ENCODE measurements around the gene NAV1.

Gene NAV1

DNA sequence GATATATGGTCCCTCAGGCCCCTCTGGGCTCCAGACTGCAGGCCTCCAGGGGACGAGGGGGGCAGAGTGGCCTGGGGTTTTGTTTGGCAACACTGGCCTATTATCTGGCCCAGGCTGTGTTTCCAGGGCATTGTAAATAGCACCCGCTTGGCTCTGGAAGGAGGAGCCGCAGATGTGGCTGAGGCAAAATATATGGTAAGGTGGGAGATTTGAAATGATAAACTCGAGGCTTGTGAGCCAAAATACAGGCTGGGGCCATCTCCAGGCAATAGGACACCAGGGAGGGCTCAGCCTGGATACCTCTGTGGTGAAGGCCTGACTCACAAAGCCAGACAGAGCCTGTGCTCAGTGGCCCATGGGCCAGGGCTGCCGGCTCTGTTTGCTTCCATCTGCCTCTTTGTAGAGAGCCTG is 14.0 kb downstream of the NAV1 start:
- H3K4me3 ChIP-seq (ENCODE audit: low read depth, low read length) = no peak overlapping the region
- no peaks in the 10 kb centered on the region for H3K9me3 ChIP-seq (ENCODE audit: control insufficient read depth, insufficient read depth, low read depth, low read length)
- no peak overlapping the region for H3K27ac ChIP-seq (ENCODE audit: low read depth, low read length)
- H3K9ac ChIP-seq (ENCODE audit: low read length) = no peak overlapping the region
- H3K4me1 ChIP-seq (ENCODE audit: control insufficient read depth, insufficient read depth, low read length) = no peaks in the 10 kb centered on the region; the same call in 1 of the 2 replicates
- no peaks in the 10 kb centered on the region for H3K27me3 ChIP-seq (ENCODE audit: control insufficient read depth, insufficient read depth, low read length)
- no peaks in the 10 kb centered on the region for H3K36me3 ChIP-seq (ENCODE audit: control insufficient read depth, insufficient read depth, low read length)

DNA sequence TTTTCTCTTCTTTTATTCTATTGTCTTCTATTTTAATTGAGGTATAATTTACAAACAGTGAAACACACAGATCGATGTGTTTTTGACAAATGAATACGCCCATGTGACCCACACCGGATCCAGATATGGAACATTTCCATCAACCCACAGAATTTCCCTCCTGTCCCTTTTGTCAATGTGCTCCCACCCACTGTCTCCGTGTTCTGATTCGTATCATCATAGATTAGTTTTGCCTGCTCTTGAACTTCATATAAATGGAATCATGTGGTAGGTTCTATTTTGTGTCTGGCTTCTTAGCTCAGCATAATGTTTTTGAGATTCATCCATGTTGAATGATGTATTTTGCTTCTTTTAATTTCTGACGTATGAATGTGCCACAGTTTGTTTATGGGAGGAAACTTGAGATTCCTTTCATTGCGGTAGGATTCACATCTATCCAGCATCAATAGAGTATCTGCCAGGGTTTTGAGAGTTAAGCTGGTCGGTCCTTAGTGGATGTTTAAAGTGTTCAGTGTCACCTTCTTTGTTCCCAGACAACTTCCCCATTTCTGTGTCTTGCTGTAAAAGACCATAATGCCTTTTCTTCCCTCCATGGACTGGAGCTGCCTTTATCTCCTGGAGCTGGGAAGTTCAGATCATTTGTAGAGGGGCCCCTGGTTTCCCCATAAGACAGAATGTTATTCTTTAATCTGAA is 14.7 kb downstream of the NAV1 start:
- Histone ChIP-seq H3K27me3 (ENCODE audit: control insufficient read depth, insufficient read depth, low read length) (no peaks in the 10 kb centered on the region), H3K36me3 (ENCODE audit: control insufficient read depth, insufficient read depth, low read length) (no peaks in the 10 kb centered on the region), H3K9ac (ENCODE audit: low read length) (no peak overlapping the region), H3K4me3 (ENCODE audit: low read depth, low read length) (no peak overlapping the region), H3K9me3 (ENCODE audit: control insufficient read depth, insufficient read depth, low read depth, low read length) (no peaks in the 10 kb centered on the region), H3K27ac (ENCODE audit: low read depth, low read length) (no peak overlapping the region), H3K4me1 (ENCODE audit: control insufficient read depth, insufficient read depth, low read length) (no peaks in the 10 kb centered on the region; the same call in 1 of the 2 replicates)

DNA sequence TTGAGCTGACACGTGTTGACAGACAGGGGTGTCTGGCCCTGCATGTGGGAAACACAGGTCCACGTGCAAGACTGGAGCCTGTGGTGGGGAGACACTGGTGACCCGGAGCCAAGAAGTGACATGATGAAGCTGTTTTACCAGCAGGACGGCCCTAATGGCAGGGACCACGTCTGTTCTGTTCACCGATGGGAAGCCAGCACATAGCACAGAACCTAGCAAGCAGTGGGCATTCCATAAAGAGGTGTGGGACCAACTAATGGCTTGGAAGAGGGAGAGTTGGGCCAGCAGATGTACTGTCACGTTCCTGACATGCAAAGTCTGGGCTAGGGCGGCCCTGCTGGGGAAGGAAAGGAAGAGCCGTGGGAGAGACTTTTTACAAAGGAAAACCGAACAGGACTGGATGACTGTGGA is 15.3 kb downstream of the NAV1 start:
- Histone ChIP-seq H3K9me3 (ENCODE audit: control insufficient read depth, insufficient read depth, low read depth, low read length) (no peaks in the 10 kb centered on the region), H3K4me1 (ENCODE audit: control insufficient read depth, insufficient read depth, low read length) (no peaks in the 10 kb centered on the region; the same call in 1 of the 2 replicates), H3K27me3 (ENCODE audit: control insufficient read depth, insufficient read depth, low read length) (no peaks in the 10 kb centered on the region), H3K27ac (ENCODE audit: low read depth, low read length) (no peak overlapping the region), H3K36me3 (ENCODE audit: control insufficient read depth, insufficient read depth, low read length) (no peaks in the 10 kb centered on the region), H3K9ac (ENCODE audit: low read length) (no peak overlapping the region), H3K4me3 (ENCODE audit: low read depth, low read length) (no peak overlapping the region)

DNA sequence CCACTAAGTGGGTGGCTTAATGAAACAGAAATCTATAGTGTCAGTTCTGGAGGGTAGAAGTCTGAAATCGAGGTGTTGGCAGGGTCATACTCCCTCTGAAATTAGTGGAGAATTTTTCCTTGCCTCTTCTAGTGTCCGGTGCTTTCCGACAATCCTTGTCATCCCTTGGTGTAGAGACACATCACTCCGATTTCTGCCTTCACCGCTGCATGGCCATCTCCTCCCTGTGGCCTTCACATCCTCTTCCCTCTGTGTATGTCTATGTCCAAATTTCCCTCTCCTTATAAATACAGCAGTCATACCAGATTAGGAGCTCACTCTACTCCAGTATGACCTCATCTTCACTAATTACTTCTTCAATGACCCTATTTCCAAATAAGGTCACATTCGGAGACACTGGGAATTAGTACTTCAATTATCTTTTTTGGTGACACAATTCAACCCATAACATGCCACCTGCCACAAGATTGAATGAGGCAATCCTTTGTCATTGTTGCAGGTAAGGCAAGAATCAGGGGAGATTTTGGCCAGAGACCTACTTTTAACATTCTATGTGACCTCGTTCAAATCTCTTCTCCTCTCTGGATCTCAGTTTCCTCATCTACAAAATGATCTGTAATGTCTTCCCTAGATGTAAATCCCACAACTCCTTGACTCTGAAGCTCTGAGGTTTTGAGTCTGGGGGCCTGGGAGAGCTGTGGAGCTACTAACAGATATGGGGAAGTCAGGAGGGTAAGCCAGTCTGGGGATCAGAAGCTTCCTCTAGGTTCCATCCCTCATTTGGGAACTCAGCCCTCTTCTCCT is 16.1 kb downstream of the NAV1 start:
- no peaks in the 10 kb centered on the region for H3K9me3 ChIP-seq (ENCODE audit: control insufficient read depth, insufficient read depth, low read depth, low read length)
- no peak overlapping the region for H3K9ac ChIP-seq (ENCODE audit: low read length)
- peaks cover 4% of the 10 kb centered on the region; the same call in 1 of the 2 replicates for H3K4me1 ChIP-seq (ENCODE audit: control insufficient read depth, insufficient read depth, low read length)
- no peak overlapping the region for H3K4me3 ChIP-seq (ENCODE audit: low read depth, low read length)
- no peaks in the 10 kb centered on the region for H3K36me3 ChIP-seq (ENCODE audit: control insufficient read depth, insufficient read depth, low read length)
- H3K27me3 ChIP-seq (ENCODE audit: control insufficient read depth, insufficient read depth, low read length) = no peaks in the 10 kb centered on the region
- no peak overlapping the region for H3K27ac ChIP-seq (ENCODE audit: low read depth, low read length)

DNA sequence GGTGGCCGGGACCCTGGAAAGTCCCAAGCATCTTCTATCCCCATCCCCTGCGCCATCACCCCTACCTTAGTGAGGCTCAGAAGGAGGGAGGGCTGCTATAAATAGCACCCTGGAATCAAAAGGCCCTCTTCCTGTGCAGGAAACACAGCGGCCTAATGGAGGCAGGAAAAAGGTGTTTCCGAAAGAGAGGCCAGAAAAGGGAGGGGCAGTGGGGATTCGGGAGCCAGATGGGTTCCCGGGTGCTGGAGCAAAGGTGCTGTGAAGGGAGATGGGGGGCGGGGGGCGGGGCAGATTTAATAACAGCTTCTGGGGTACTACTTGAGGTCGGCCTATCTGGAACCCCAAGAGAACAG is 16.6 kb downstream of the NAV1 start:
- Histone ChIP-seq H3K9ac (ENCODE audit: low read length) (no peak overlapping the region), H3K27me3 (ENCODE audit: control insufficient read depth, insufficient read depth, low read length) (no peaks in the 10 kb centered on the region), H3K4me1 (ENCODE audit: control insufficient read depth, insufficient read depth, low read length) (peaks cover 4% of the 10 kb centered on the region; the same call in 1 of the 2 replicates), H3K27ac (ENCODE audit: low read depth, low read length) (no peak overlapping the region), H3K4me3 (ENCODE audit: low read depth, low read length) (no peak overlapping the region), H3K36me3 (ENCODE audit: control insufficient read depth, insufficient read depth, low read length) (no peaks in the 10 kb centered on the region), H3K9me3 (ENCODE audit: control insufficient read depth, insufficient read depth, low read depth, low read length) (no peaks in the 10 kb centered on the region)

DNA sequence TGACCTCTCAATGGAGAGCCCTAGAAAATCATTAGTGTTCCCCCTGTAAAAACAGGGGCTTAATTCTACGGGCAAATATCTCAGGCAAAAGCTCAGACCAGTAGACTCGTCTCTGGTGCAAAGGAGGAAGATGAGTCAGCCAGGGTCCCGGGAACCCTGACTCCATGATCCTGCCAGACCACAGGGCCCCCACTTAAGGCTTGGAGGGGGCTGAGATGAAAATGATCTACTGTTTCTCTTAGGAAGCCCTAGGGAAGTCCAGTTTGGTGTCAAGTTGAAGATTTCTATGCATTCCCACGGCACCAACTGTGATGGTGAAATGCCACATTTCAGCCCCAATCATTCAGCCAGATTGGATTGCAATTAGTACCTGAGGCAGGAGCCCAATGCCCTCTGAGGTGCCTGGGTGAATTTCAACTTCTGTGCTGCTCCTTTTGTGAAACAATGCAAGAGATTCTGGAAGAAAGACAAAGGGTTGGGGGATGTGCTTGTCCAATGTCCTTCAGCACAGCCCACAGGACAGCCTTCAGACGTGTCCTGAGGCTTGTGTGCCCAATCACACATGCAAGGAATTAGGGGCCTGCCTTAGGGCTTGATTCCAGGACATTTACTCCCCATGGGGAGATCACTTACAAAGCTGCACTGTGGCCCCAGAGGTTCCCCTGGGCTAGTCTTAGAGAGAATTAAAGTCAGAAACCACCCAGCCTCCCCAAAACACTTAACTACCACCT is 18.1 kb downstream of the NAV1 start:
- H3K9me3 ChIP-seq (ENCODE audit: control insufficient read depth, insufficient read depth, low read depth, low read length) = no peaks in the 10 kb centered on the region
- H3K27me3 ChIP-seq (ENCODE audit: control insufficient read depth, insufficient read depth, low read length) = no peaks in the 10 kb centered on the region
- no peak overlapping the region for H3K4me3 ChIP-seq (ENCODE audit: low read depth, low read length)
- H3K27ac ChIP-seq (ENCODE audit: low read depth, low read length) = no peak overlapping the region
- H3K36me3 ChIP-seq (ENCODE audit: control insufficient read depth, insufficient read depth, low read length) = no peaks in the 10 kb centered on the region
- peaks cover 4% of the 10 kb centered on the region; the same call in 1 of the 2 replicates for H3K4me1 ChIP-seq (ENCODE audit: control insufficient read depth, insufficient read depth, low read length)
- no peak overlapping the region for H3K9ac ChIP-seq (ENCODE audit: low read length)

DNA sequence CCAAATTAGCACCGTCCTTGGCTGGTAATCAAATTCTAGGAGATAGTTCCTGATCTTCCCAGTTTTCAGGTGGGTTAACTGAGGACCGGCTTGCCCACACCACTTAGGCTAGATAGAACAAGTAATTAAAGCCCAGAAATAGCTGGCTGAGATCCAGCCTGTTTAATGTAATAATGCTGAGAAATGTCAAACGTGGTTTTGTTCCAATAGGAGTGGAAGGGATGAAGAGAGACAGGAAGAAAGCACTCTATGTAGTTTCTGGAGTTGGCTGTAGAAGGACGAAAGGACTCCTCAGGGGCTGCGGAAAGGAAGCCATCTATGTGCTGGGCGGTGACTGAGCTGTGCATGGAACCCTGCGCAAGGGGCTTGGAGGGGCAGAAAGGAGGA is 18.6 kb downstream of the NAV1 start:
- H3K4me3 ChIP-seq (ENCODE audit: low read depth, low read length) = no peak overlapping the region
- no peak overlapping the region for H3K27ac ChIP-seq (ENCODE audit: low read depth, low read length)
- no peaks in the 10 kb centered on the region for H3K9me3 ChIP-seq (ENCODE audit: control insufficient read depth, insufficient read depth, low read depth, low read length)
- no peak overlapping the region for H3K9ac ChIP-seq (ENCODE audit: low read length)
- H3K27me3 ChIP-seq (ENCODE audit: control insufficient read depth, insufficient read depth, low read length) = no peaks in the 10 kb centered on the region
- H3K36me3 ChIP-seq (ENCODE audit: control insufficient read depth, insufficient read depth, low read length) = no peaks in the 10 kb centered on the region
- peaks cover 4% of the 10 kb centered on the region; the same call in 1 of the 2 replicates for H3K4me1 ChIP-seq (ENCODE audit: control insufficient read depth, insufficient read depth, low read length)

DNA sequence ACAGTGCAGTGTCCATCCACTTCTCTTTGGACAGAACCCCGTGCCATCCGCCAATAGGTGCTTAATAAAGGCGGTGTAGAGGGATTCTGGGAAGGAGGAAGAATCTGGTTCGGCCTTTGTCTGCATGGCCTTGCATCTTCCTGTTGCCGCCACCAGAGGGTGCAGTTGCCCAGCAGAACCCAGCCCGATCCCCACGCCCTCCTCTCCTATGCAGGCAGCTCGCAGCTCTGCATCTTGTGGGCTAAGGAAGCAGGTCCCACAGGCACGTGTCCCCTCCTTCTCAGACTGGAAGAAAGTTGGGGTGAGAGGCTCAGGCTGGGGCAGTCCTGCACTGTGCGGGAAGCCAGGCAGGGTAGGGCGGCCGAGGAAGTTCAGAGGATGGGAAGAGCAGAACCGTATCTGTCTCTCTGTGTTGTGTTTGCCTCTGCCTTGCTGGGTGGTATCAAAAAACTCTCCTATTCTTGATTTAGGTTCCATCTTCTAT is 20.8 kb downstream of the NAV1 start:
- H3K4me3 ChIP-seq (ENCODE audit: low read depth, low read length) = no peak overlapping the region
- H3K27ac ChIP-seq (ENCODE audit: low read depth, low read length) = no peak overlapping the region
- H3K4me1 ChIP-seq (ENCODE audit: control insufficient read depth, insufficient read depth, low read length) = peaks cover 4% of the 10 kb centered on the region; the same call in 1 of the 2 replicates
- no peaks in the 10 kb centered on the region for H3K9me3 ChIP-seq (ENCODE audit: control insufficient read depth, insufficient read depth, low read depth, low read length)
- no peaks in the 10 kb centered on the region for H3K27me3 ChIP-seq (ENCODE audit: control insufficient read depth, insufficient read depth, low read length)
- no peaks in the 10 kb centered on the region for H3K36me3 ChIP-seq (ENCODE audit: control insufficient read depth, insufficient read depth, low read length)
- H3K9ac ChIP-seq (ENCODE audit: low read length) = no peak overlapping the region

DNA sequence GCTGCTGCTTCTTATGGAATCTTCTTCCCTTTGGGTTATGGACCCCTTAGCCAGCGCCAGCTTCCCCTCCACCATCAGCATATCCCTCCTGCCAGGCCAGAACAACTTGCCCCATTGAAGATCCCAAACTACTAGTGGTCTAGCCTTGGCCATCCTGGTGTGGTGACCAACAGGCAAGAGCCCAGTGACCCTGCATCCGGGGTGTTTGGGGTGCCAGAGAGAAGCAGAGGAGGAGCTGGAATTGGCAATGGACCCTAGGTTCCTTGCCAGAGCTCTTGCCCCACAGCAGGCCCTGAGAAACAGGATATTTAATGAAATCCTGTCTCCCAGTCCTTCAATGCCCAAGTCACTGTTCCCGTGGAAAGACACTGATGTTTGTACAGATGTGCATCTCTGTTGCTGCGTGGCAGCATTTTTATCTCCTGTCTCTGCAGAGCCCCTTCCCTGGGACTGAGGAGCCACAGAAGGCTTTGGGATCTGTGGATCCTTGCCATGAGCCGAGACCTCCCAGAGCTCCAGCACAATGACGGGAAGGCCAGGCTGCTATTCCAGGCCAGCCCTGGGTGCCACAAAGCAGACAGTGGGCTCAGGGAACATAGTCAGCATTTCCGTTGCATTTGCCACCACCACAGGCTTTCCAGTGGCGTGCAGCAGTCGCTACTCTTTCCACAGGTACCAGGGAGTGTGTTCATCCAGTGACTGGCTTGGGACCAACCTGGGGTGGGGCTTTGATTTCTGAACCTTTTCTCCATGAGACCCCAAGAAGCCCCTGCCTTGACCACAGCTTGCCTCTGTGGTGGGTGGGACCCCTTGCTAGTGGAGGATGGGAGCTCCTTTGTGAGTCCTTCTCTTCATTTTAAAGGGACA is 21.6 kb downstream of the NAV1 start:
- Histone ChIP-seq H3K27ac (ENCODE audit: low read depth, low read length) (no peak overlapping the region), H3K27me3 (ENCODE audit: control insufficient read depth, insufficient read depth, low read length) (no peaks in the 10 kb centered on the region), H3K9me3 (ENCODE audit: control insufficient read depth, insufficient read depth, low read depth, low read length) (no peaks in the 10 kb centered on the region), H3K4me1 (ENCODE audit: control insufficient read depth, insufficient read depth, low read length) (0 out of 2 replicates have a peak, but pooled peaks cover 4% of the 10 kb centered on the region), H3K36me3 (ENCODE audit: control insufficient read depth, insufficient read depth, low read length) (no peaks in the 10 kb centered on the region), H3K4me3 (ENCODE audit: low read depth, low read length) (no peak overlapping the region), H3K9ac (ENCODE audit: low read length) (no peak overlapping the region)

DNA sequence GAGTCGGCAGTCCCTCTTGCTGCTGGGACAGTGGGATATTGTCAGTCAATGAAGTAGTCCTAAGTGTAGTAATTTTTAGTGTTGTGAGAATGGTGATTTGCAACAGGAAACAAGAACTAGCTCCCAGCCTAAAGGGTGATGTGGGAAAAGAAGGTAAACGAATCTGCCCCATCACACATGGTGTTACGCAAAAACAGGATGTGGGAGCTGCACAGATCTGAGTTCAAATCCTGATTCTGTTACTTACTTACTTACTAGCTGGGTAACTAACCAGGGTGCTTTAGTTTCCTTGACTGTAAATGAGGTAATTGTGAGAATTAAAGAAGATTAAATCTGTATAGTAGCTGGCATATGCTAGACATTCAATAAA is 22.3 kb downstream of the NAV1 start:
- H3K9ac ChIP-seq (ENCODE audit: low read length) = no peak overlapping the region
- H3K27me3 ChIP-seq (ENCODE audit: control insufficient read depth, insufficient read depth, low read length) = no peaks in the 10 kb centered on the region
- 0 out of 2 replicates have a peak, but pooled peaks cover 4% of the 10 kb centered on the region for H3K4me1 ChIP-seq (ENCODE audit: control insufficient read depth, insufficient read depth, low read length)
- H3K36me3 ChIP-seq (ENCODE audit: control insufficient read depth, insufficient read depth, low read length) = no peaks in the 10 kb centered on the region
- no peak overlapping the region for H3K27ac ChIP-seq (ENCODE audit: low read depth, low read length)
- H3K4me3 ChIP-seq (ENCODE audit: low read depth, low read length) = no peak overlapping the region
- H3K9me3 ChIP-seq (ENCODE audit: control insufficient read depth, insufficient read depth, low read depth, low read length) = no peaks in the 10 kb centered on the region
